DOHH2 (cell line): ENCODE data around the gene CEP131.

Experiments
- EZH2phosphoT487 ChIP-seq: fragments of 200-600 bp; sonication (generic); IDR thresholded peaks from 2 replicates; pipeline ENCODE4 v1.6.1; 2017; ENCODE audit warnings: borderline replicate concordance, mild to moderate bottlenecking, antibody characterized with exemption, low read length, moderate library complexity, mixed read lengths
- TF ChIP-seq, protein P1 (sequence below): fragments of 200-600 bp; sonication (generic); IDR thresholded peaks from one replicate; pipeline ENCODE4 v1.5.1; 2014; ENCODE audit warnings: antibody characterized with exemption, mild to moderate bottlenecking, low read depth, low read length; ENCODE audit not compliant: poor library complexity, severe bottlenecking

DNA sequence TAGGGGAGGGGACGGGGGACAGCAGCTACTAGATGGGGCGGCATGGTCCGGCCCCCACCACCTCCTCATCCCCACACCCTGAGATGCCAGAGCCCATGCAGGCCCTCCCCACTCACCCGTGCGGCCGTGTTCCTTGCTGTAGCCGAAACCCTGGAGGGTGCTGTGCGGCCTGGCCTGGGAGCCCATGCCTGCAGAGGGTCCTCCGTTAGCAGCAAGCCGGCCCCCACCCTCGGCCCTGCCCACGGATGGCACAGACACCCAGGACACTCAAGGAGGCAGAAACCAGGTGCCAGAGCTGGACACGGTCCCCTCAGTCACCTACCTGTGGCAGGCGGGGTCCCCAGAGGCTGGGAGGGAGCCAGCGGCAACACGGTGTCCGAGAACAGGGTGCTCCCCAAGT lies 10.6 kb upstream of the CEP131 start:
- TF ChIP-seq, protein P1, sequence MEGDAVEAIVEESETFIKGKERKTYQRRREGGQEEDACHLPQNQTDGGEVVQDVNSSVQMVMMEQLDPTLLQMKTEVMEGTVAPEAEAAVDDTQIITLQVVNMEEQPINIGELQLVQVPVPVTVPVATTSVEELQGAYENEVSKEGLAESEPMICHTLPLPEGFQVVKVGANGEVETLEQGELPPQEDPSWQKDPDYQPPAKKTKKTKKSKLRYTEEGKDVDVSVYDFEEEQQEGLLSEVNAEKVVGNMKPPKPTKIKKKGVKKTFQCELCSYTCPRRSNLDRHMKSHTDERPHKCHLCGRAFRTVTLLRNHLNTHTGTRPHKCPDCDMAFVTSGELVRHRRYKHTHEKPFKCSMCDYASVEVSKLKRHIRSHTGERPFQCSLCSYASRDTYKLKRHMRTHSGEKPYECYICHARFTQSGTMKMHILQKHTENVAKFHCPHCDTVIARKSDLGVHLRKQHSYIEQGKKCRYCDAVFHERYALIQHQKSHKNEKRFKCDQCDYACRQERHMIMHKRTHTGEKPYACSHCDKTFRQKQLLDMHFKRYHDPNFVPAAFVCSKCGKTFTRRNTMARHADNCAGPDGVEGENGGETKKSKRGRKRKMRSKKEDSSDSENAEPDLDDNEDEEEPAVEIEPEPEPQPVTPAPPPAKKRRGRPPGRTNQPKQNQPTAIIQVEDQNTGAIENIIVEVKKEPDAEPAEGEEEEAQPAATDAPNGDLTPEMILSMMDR: no peak
- TF ChIP-seq EZH2phosphoT487: no peak
